Mesothelial cell of epicardium (in vitro differentiated cells): ENCODE data around the gene TC2N. TPM values are rescaled to one million over a fixed set of nuclear protein-coding genes. Genes with fewer than 3 reads are reported as not detected.

ENCODE experiments used
- DNase-seq, 2 experiments: peaks; one replicate each; pipeline ENCODE4 v3.0.0; 2021; ENCODE audit warnings: low spot score in 2 of 2; ENCODE audit not compliant: unreplicated experiment in 2 of 2
- H3K27ac Mint-ChIP-seq: 2 replicates; pipeline ENCODE4 v1.8.0; 2021; ENCODE audit warnings: mixed read lengths
- H3K27me3 Mint-ChIP-seq: 2 replicates; pipeline ENCODE4 v1.8.0; 2021; ENCODE audit warnings: low read depth, mixed read lengths
- H3K36me3 Mint-ChIP-seq: 2 replicates; pipeline ENCODE4 v1.8.0; 2021; ENCODE audit warnings: mixed read lengths
- H3K4me1 Mint-ChIP-seq: 2 replicates; pipeline ENCODE4 v1.8.0; 2021; ENCODE audit warnings: mixed read lengths
- H3K4me3 Mint-ChIP-seq: 2 replicates; pipeline ENCODE4 v1.8.0; 2021; ENCODE audit warnings: mild to moderate bottlenecking, moderate library complexity, mixed read lengths
- H3K9me3 Mint-ChIP-seq: 2 replicates; pipeline ENCODE4 v1.8.0; 2021; ENCODE audit warnings: mixed read lengths
- CTCF ChIP-seq: fragments of 200-600 bp; sonication (generic); IDR thresholded peaks from one replicate; pipeline ENCODE4 v1.5.0; 2021; ENCODE audit warnings: antibody characterized with exemption; ENCODE audit not compliant: unreplicated experiment
- total RNA-seq: library from RNA; stranded (reverse); gene quantifications from 3 replicates; pipeline ENCODE4 v1.2.1, GENCODE V29; 2021

Gene TC2N
- total RNA-seq, 1 donor from 2014 or later, result 8.5 TPM

DNA sequence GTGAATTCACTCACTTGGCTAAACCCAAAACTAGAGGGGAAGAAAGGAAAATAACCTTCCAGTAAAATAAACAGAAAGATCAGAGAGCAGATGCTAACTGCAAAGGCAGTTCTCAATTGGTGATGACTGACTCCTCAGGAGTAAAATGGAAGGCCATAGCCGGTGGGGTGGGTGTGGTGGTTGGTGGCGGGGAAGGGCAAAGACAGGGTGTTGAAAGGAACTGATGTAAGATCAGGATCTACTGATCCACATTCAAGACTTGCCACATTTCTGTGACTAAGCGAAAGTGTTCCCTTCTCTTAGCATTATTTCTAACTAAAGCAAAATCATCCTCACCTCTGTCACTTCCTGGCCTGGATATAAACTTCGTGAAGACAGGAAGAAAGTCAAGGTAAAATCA is 26.3 kb upstream of the TC2N start:
- Mint-ChIP-seq H3K27me3 (peaks cover 8% of the 10 kb centered on the region), H3K27ac (no peak overlapping the region), H3K4me3 (no peak overlapping the region), H3K36me3 (no peaks in the 10 kb centered on the region), H3K9me3 (no peaks in the 10 kb centered on the region), H3K4me1 (peaks cover 12% of the 10 kb centered on the region)
- no peak for DNase-seq
- no peak for TF ChIP-seq CTCF

- no peak for DNase-seq
- Mint-ChIP-seq H3K4me1 (peaks cover 12% of the 10 kb centered on the region), H3K4me3 (no peak overlapping the region), H3K36me3 (no peaks in the 10 kb centered on the region), H3K9me3 (no peaks in the 10 kb centered on the region), H3K27me3 (peaks cover 8% of the 10 kb centered on the region), H3K27ac (no peak overlapping the region)
- peak; percentile 57 for TF ChIP-seq CTCF
Measured at GRCh38 chr14:91893007-91893406, 25.7 kb upstream of the TC2N start.

GRCh38 chr14:91891721-91892220 is 24.4 kb upstream of the TC2N start:
- Mint-ChIP-seq H3K27me3 (peaks cover 3% of the 10 kb centered on the region), H3K36me3 (no peaks in the 10 kb centered on the region)

GRCh38 chr14:91891101-91891500 is 23.8 kb upstream of the TC2N start:
- H3K36me3 Mint-ChIP-seq, result no peaks in the 10 kb centered on the region
- DNase-seq, result no peak
- peaks cover 3% of the 10 kb centered on the region for H3K27me3 Mint-ChIP-seq
- H3K4me1 Mint-ChIP-seq, result peaks cover 7% of the 10 kb centered on the region
- no peak for TF ChIP-seq CTCF
- H3K4me3 Mint-ChIP-seq, result no peak overlapping the region
- H3K27ac Mint-ChIP-seq, result no peak overlapping the region
- no peaks in the 10 kb centered on the region for H3K9me3 Mint-ChIP-seq

More at GRCh38 chr14:91891721-91892220, 24.4 kb upstream of the TC2N start:
- no peak for TF ChIP-seq CTCF
- H3K4me3 Mint-ChIP-seq, result no peak overlapping the region
- H3K4me1 Mint-ChIP-seq, result peaks cover 7% of the 10 kb centered on the region
- no peak overlapping the region for H3K27ac Mint-ChIP-seq
- no peak for DNase-seq
- H3K9me3 Mint-ChIP-seq, result no peaks in the 10 kb centered on the region

GRCh38 chr14:91890291-91890749 is 23.0 kb upstream of the TC2N start:
- Mint-ChIP-seq H3K4me3 (no peak overlapping the region), H3K27ac (peak overlapping the region; percentile 64), H3K27me3 (no peaks in the 10 kb centered on the region), H3K36me3 (no peaks in the 10 kb centered on the region), H3K4me1 (peaks cover 7% of the 10 kb centered on the region), H3K9me3 (no peaks in the 10 kb centered on the region)
- no peak for DNase-seq
- no peak for TF ChIP-seq CTCF
